Measurements from ENCODE around the gene NEDD4L. TPM values are rescaled to one million over a fixed set of nuclear protein-coding genes. Genes with fewer than 3 reads are reported as not detected.

The NEDD4L gene
- total and polyA plus RNA-seq, 7 donors = 52.0 to 104 (median 57.4) TPM

DNA sequence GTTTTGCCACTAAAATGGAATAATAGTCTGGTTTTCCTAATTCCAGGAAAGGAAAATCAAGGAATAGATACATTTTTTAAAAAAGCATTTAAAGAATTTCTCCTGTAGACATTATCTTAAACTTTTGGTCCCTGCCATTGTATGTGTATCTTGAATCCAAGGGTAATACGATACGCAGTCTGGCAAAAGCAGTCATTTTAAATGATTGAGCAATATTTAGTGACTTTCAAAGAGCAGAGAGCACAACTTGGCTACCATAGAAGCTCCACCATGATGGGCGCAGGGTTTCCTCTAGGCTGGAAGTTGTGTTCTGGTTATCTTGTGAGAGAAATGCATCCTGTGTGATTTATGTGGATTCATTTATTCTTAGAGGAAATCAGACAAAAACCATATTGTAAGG is 92.9 kb downstream of the NEDD4L start:
- WGBS, 2 donors = 78 to 80% methylated on average over 3 of the region's 3 CpGs
- Histone ChIP-seq H3K36me3 (no peaks in the 10 kb centered on the region), H3K4me3 (no peak overlapping the region), H3K27me3 (no peaks in the 10 kb centered on the region), H3K27ac (no peak overlapping the region), H3K9me3 (no peaks in the 10 kb centered on the region), H3K4me1 (peaks cover 0 to 4% (median 0%) of the 10 kb centered on the region in 4 donors)
- DNase-seq = no peak
- TF ChIP-seq EP300 (IDR thresholded peaks at IDR 0.05) (no peak), POLR2AphosphoS5 (IDR thresholded peaks at IDR 0.05) (no peak), POLR2A (IDR thresholded peaks at IDR 0.05) (no peak)
- TF ChIP-seq, protein P1, sequence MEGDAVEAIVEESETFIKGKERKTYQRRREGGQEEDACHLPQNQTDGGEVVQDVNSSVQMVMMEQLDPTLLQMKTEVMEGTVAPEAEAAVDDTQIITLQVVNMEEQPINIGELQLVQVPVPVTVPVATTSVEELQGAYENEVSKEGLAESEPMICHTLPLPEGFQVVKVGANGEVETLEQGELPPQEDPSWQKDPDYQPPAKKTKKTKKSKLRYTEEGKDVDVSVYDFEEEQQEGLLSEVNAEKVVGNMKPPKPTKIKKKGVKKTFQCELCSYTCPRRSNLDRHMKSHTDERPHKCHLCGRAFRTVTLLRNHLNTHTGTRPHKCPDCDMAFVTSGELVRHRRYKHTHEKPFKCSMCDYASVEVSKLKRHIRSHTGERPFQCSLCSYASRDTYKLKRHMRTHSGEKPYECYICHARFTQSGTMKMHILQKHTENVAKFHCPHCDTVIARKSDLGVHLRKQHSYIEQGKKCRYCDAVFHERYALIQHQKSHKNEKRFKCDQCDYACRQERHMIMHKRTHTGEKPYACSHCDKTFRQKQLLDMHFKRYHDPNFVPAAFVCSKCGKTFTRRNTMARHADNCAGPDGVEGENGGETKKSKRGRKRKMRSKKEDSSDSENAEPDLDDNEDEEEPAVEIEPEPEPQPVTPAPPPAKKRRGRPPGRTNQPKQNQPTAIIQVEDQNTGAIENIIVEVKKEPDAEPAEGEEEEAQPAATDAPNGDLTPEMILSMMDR (IDR thresholded peaks at IDR 0.05) = no peak
- intact Hi-C loops (cut with DNase I) = loop anchor here (10.0 kb wide), 1 partner anchor 358 kb away; no protein-coding TSS in a partner anchor

GRCh38 chr18:58139459-58140386 is 95.7 kb downstream of the NEDD4L start:
- H3K4me3 ChIP-seq = no peak overlapping the region
- H3K27me3 ChIP-seq = no peaks in the 10 kb centered on the region
- TF ChIP-seq, protein P1 (IDR thresholded peaks at IDR 0.05) = no peak
- TF ChIP-seq POLR2AphosphoS5 (IDR thresholded peaks at IDR 0.05) = no peak
- no peak for TF ChIP-seq POLR2A (IDR thresholded peaks at IDR 0.05)
- TF ChIP-seq EP300 (IDR thresholded peaks at IDR 0.05) = no peak
- DNase-seq = peak; percentile 26
- no peaks in the 10 kb centered on the region for H3K36me3 ChIP-seq
- peak overlapping the region in 1 of 4 donors; percentile 17 for H3K27ac ChIP-seq
- WGBS, 2 donors = 68 to 74% methylated on average over 8 of the region's 8 CpGs
- intact Hi-C loops (cut with DNase I) = loop anchor here (5.0 to 10.0 kb wide), 2 partner anchors 38 to 355 kb away; no protein-coding TSS in a partner anchor
- no peaks in the 10 kb centered on the region for H3K9me3 ChIP-seq
- H3K4me1 ChIP-seq = peaks cover 0 to 17% (median 8%) of the 10 kb centered on the region in 4 donors

GRCh38 chr18:58140387-58141325 is 96.6 kb downstream of the NEDD4L start:
- intact Hi-C loops (cut with DNase I) = loop anchor here (5.0 kb wide), 1 partner anchor 37 kb away; no protein-coding TSS in a partner anchor
- Histone ChIP-seq H3K36me3 (no peaks in the 10 kb centered on the region), H3K4me1 (peaks cover 0 to 17% (median 6%) of the 10 kb centered on the region in 4 donors), H3K27ac (peak overlapping the region in 1 of 4 donors; percentile 17), H3K4me3 (no peak overlapping the region), H3K9me3 (no peaks in the 10 kb centered on the region), H3K27me3 (no peaks in the 10 kb centered on the region)
- peak; percentile 48 for DNase-seq
- 66 to 79% methylated on average over 12 of the region's 12 CpGs for WGBS, 2 donors
- TF ChIP-seq POLR2AphosphoS5 (IDR thresholded peaks at IDR 0.05) = no peak
- TF ChIP-seq EP300 (IDR thresholded peaks at IDR 0.05) = no peak
- TF ChIP-seq, protein P1 (IDR thresholded peaks at IDR 0.05) = no peak
- TF ChIP-seq POLR2A (IDR thresholded peaks at IDR 0.05) = no peak

DNA sequence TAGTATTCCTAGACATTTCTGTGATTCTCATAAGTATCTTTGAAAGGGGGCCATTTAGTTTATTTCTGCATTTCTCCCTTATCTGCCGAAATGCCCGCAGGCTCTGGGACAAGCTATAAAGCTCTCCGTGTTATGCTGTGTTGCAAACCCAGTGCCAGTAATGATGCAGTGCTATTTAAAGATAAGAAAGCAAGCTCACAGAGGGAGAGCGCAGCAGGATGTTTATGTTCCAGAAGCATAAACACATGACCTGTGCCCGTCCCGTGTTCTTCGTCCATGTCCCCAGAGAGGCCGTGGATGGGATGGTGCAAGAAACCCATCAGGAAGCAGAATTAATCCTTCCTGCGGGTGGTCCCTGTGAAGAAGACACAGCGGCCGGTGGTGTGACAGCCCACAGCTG is 99.4 kb downstream of the NEDD4L start:
- Histone ChIP-seq H3K9me3 (no peaks in the 10 kb centered on the region), H3K36me3 (no peaks in the 10 kb centered on the region), H3K27me3 (no peaks in the 10 kb centered on the region), H3K27ac (peak overlapping the region in 2 of 4 donors; percentile 11 to 50), H3K4me3 (no peak overlapping the region), H3K4me1 (peaks cover 0 to 37% (median 23%) of the 10 kb centered on the region in 4 donors)
- no peak for DNase-seq
- 78 to 89% methylated on average over 11 of the region's 11 CpGs for WGBS, 2 donors
- peak in 2 of 4 donors; percentile 29 to 48 for TF ChIP-seq POLR2AphosphoS5 (IDR thresholded peaks at IDR 0.05)
- TF ChIP-seq, protein P1 (IDR thresholded peaks at IDR 0.05) = no peak
- intact Hi-C loops (cut with DNase I) = loop anchor here (5.0 kb wide), 1 partner anchor 34 kb away; no protein-coding TSS in a partner anchor

Measured in sigmoid colon (tissue), 7 donors.